H1 (cell line): ENCODE results near the gene SLC35E4. TPM values are rescaled to one million over a fixed set of nuclear protein-coding genes. Genes with fewer than 3 reads are reported as not detected.

ENCODE experiments used
- NRF1 ChIP-seq: IDR thresholded peaks from 2 replicates; pipeline ENCODE4 v1.6.1; 2011; ENCODE audit warnings: mild to moderate bottlenecking, low read depth, low read length, improper control_type of control experiment
- POLR2AphosphoS5 ChIP-seq: IDR thresholded peaks from 2 replicates; pipeline ENCODE4 v1.6.1; 2011; ENCODE audit warnings: low read depth, low read length
- RFX5 ChIP-seq: IDR thresholded peaks from 2 replicates; pipeline ENCODE4 v1.6.1; 2011; ENCODE audit warnings: low read depth, low read length, improper control_type of control experiment, borderline replicate concordance
- polyA plus RNA-seq, 7 experiments: library from polyadenylated mRNA; depleted of rRNA in 3 of 7; stranded (reverse) in 5 of 7; unstranded in 2 of 7; fragments of >200 nt in 5 of 7; fragments of 200-250 nt in 2 of 7; gene quantifications; 1 replicate in 5 of 7; 2 replicates in 1 of 7; 4 replicates in 1 of 7; pipeline versions ENCODE4 v1.2.1 to v1.2.3, GENCODE V29; 2011 to 2013; ENCODE audit warnings: missing spikeins in 2 of 7, mixed read lengths in 2 of 7
- total RNA-seq: library from RNA; stranded (reverse); fragmentation: NEBNext Ultra II Directional; extraction: Animal tissue kit (Norgen Biotek cat#: 25700); gene quantifications from 2 replicates; pipeline ENCODE4 v1.2.1, GENCODE V29; 2021
- TF ChIP-seq, protein P1 (sequence below): IDR thresholded peaks from 2 replicates; pipeline ENCODE4 v1.6.1; 2011; ENCODE audit warnings: low read length, improper control_type of control experiment

SLC35E4 gene
- total and polyA plus RNA-seq, 2 of the 8 experiments (the other 6 are each of a cell fraction or from before 2014, with no cell fraction given): 5.1 to 5.6 TPM

DNA sequence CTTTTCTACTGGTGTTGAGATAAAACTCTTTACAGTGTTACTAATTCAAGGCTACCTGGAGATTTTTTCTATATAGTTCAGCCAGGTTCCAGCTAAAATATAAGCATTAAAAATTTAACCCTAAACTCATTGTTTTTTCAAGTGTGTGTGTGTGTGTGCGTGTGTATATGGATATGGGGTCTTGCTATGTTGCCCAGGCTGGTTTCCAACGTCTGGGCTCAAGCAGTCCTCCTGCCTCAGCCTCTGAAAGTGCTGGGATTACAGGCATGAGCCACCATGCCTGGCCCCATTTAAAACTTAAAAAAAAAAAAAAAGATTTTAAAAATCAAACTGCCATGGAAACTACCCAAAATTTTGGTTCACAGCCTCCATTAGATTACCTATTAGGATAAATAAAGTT lies 39.4 kb upstream of the SLC35E4 start (continued):
- TF ChIP-seq RFX5 (no peak), POLR2AphosphoS5 (no peak), NRF1 (no peak)
- TF ChIP-seq, protein P1, sequence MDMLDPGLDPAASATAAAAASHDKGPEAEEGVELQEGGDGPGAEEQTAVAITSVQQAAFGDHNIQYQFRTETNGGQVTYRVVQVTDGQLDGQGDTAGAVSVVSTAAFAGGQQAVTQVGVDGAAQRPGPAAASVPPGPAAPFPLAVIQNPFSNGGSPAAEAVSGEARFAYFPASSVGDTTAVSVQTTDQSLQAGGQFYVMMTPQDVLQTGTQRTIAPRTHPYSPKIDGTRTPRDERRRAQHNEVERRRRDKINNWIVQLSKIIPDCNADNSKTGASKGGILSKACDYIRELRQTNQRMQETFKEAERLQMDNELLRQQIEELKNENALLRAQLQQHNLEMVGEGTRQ: no peak
